Ectodermal cell (in vitro differentiated cells): ENCODE data around the gene BTBD9.

Source experiments
- H3K27ac ChIP-seq: 2 replicates; pipeline ENCODE4 v1.7.0; 2013; ENCODE audit warnings: mild to moderate bottlenecking, low read depth, low read length; ENCODE audit not compliant: insufficient read depth, poor library complexity, severe bottlenecking
- H3K27me3 ChIP-seq: 2 replicates; pipeline ENCODE4 v1.7.0; 2013; ENCODE audit warnings: mild to moderate bottlenecking, low read length; ENCODE audit not compliant: insufficient read depth, control insufficient read depth, poor library complexity, severe bottlenecking
- H3K36me3 ChIP-seq: one replicate; pipeline ENCODE4 v1.7.0; 2013; ENCODE audit warnings: low read length; ENCODE audit not compliant: control insufficient read depth, insufficient read depth
- H3K4me1 ChIP-seq: one replicate; pipeline ENCODE4 v1.7.0; 2013; ENCODE audit warnings: low read length; ENCODE audit not compliant: control insufficient read depth, insufficient read depth
- H3K4me3 ChIP-seq: 2 replicates; pipeline ENCODE4 v1.7.0; 2013; ENCODE audit warnings: low read depth, low read length, control low read depth; ENCODE audit not compliant: insufficient read depth
- H3K9me3 ChIP-seq: 2 replicates; pipeline ENCODE4 v1.7.0; 2013; ENCODE audit warnings: mild to moderate bottlenecking, low read length, moderate library complexity; ENCODE audit not compliant: control insufficient read depth
- WGBS, 2 experiments: methylation state at CpG; one replicate each; pipeline ENCODE4 v1.1.7; 2013; ENCODE audit warnings: missing lambda C conversion rate in 2 of 2; 5-methylcytosine and 5-hydroxymethylcytosine counted together

BTBD9 gene

GRCh38 chr6:38533064-38533463, 106.7 kb downstream of the BTBD9 start:
- H3K4me3 ChIP-seq: no peak overlapping the region
- H3K36me3 ChIP-seq: no peaks in the 10 kb centered on the region
- H3K4me1 ChIP-seq: no peaks in the 10 kb centered on the region
- H3K9me3 ChIP-seq: no peaks in the 10 kb centered on the region
- H3K27ac ChIP-seq: no peak overlapping the region
- no peaks in the 10 kb centered on the region for H3K27me3 ChIP-seq

DNA sequence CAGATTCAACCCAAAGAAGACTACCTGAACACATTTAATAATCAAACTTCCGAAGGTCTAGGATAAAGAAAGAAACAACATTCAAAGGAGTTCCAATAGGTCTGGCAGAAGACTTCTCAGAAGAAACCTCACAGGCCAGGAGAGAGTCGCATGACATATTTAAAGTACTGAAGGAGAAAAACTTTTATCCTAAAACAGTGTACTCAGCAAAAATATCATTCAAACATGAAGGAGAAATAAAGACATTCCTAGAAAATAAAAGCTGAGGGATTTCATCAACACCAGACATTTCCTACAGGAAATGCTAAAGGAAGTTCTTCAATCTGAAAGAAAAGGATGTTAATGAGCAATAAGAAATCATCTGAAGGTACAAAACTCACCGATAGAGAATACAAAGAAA, 108.6 kb downstream of the BTBD9 start:
- H3K27me3 ChIP-seq: no peaks in the 10 kb centered on the region
- no peaks in the 10 kb centered on the region for H3K4me1 ChIP-seq
- 92 to 98% methylated on average over 1 to 2 of the region's 3 CpGs for WGBS, 2 experiments
- no peak overlapping the region for H3K4me3 ChIP-seq
- no peaks in the 10 kb centered on the region for H3K36me3 ChIP-seq
- H3K9me3 ChIP-seq: no peaks in the 10 kb centered on the region
- H3K27ac ChIP-seq: no peak overlapping the region

DNA sequence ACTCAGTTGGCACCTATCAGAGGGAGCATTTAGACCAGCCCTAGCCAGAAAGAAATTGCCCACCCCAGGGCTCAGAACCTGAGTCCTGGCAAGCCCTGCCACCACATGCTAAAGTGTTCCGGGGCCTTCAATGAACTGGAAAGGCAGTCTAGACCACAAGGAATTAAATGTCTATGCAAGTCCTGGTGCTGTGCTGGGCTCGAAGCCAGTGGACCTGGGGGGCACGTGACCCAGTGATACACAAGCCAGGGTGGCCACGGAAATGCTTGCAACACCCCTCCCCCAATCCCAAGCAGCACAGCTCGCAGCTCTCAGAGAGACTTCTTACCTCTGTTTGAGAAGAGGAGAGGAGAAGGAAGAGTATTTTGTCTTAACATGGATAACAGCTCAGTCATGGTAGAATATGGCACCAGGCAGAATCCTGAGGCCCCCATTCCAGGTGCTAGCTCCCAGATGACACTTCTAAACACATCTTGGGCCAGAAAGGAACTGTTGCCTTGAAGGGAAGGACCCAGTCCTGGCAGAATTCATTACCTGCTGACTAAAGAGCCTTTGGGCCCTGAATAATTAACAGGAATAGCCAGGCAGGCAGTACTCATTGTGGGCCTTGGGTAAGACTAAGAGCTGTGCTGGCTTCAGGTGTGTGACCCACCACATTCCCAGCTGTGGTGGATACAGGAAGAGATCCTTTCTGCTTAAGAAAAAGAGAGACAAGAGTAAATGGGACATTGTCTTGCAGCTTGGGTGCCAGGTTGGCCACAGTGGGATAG, 111.3 kb downstream of the BTBD9 start:
- Histone ChIP-seq H3K36me3 (no peaks in the 10 kb centered on the region), H3K27me3 (no peaks in the 10 kb centered on the region), H3K4me1 (no peaks in the 10 kb centered on the region), H3K4me3 (no peak overlapping the region), H3K27ac (no peak overlapping the region), H3K9me3 (no peaks in the 10 kb centered on the region)
- WGBS, 2 experiments: 93 to 97% methylated on average over 5 of the region's 5 CpGs

DNA sequence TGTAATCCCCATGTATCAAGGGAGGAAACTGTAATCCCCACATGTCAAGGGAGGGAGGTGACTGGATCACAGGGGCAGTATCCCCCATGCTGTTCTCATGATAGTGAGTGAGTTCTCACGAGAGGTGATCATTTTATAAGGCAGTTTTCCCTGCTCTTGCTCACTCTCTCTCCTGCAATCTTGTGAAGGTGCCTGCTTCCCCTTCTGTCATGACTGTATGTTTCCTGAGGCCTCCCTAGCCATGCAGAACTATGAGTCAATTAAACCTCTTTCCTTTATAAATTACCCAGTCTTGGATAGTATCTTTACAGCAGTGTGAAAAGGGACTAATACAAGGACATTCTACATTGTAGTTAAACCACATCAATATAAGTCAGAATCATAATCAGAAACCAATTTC, 112.4 kb downstream of the BTBD9 start:
- Histone ChIP-seq H3K4me1 (no peaks in the 10 kb centered on the region), H3K36me3 (no peaks in the 10 kb centered on the region), H3K27me3 (no peaks in the 10 kb centered on the region), H3K27ac (no peak overlapping the region), H3K4me3 (no peak overlapping the region), H3K9me3 (no peaks in the 10 kb centered on the region)
- WGBS, 2 experiments: 76 to 89% methylated on average over 1 of the region's 1 CpG

DNA sequence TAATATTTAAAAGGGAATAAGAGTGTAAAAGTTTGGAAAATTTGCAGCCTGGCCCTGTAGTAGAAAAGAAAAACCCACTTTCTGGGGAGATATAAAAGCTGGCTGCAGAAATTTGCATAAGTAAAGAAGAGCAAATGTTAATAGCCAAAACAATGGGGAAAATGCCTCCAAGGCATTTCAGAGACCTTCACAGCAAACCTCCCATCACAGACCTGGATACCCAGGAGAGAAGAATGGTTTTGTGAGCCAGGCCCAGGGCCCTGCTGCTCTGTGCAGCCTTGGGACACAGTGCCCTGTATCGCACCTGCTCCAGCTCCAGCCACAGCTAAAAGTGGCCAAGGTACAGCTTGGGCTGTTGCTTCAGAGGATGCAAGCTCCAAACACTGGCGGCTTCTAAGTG, 113.8 kb downstream of the BTBD9 start:
- H3K9me3 ChIP-seq: no peaks in the 10 kb centered on the region
- WGBS, 2 experiments: 95 to 96% methylated on average over 2 of the region's 2 CpGs

GRCh38 chr6:38524436-38525145, 115.1 kb downstream of the BTBD9 start:
- Histone ChIP-seq H3K36me3 (no peaks in the 10 kb centered on the region), H3K27me3 (no peaks in the 10 kb centered on the region), H3K27ac (no peak overlapping the region), H3K9me3 (no peaks in the 10 kb centered on the region), H3K4me1 (no peaks in the 10 kb centered on the region), H3K4me3 (no peak overlapping the region)
- WGBS, 2 experiments: 94 to 97% methylated on average over 2 to 3 of the region's 3 CpGs

More for the DNA sequence above, 113.8 kb downstream of the BTBD9 start:
- Histone ChIP-seq H3K4me3 (no peak overlapping the region), H3K27ac (no peak overlapping the region), H3K4me1 (no peaks in the 10 kb centered on the region), H3K27me3 (no peaks in the 10 kb centered on the region), H3K36me3 (no peaks in the 10 kb centered on the region)

DNA sequence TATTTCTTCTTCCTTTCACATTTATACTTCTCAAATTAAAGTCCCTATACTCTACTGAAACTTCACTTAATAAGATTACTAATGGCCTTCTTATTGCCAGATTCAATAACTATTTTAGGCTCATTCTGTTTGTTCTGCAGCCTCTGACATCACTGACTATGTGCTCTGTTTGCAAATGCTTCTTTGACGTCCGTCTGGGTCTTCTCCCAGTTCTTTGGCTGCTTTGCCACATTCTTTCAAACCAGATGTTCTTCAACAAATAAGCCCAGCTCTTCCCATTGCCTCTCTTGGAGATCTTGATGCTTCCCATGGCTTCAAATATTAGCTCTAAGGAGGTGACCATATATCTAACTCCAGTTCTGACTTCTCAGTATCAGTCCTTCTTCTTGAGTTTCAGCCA, 117.4 kb downstream of the BTBD9 start:
- peaks cover 5% of the 10 kb centered on the region for H3K4me1 ChIP-seq
- no peaks in the 10 kb centered on the region for H3K36me3 ChIP-seq
- H3K9me3 ChIP-seq: no peaks in the 10 kb centered on the region
- no peak overlapping the region for H3K4me3 ChIP-seq
- no peaks in the 10 kb centered on the region for H3K27me3 ChIP-seq
- WGBS, 2 experiments: 94% methylated on average over 2 of the region's 2 CpGs
- no peak overlapping the region for H3K27ac ChIP-seq

- Histone ChIP-seq H3K9me3 (no peaks in the 10 kb centered on the region), H3K4me3 (no peak overlapping the region), H3K27ac (no peak overlapping the region), H3K27me3 (no peaks in the 10 kb centered on the region), H3K4me1 (peaks cover 5% of the 10 kb centered on the region), H3K36me3 (no peaks in the 10 kb centered on the region)
Observed at GRCh38 chr6:38518511-38519304, 121.0 kb downstream of the BTBD9 start.

DNA sequence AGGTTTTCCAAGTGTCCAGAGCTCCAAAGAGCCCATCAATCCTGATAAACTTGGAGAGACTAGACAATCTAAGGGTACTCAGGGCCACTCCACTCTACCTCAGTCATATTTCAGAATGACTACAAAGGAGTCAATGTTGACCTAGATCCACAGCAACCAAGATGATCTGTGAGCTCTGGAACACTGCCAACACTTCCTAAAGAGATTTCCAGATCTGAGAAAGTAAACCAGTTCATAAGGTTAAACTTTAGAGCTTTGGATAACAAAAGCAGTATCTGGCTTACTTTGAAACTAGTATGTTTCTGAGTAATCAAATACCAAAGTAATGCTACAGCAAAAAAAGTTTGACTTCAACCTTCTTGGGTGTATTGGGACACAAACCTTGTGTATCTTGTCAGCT, 122.7 kb downstream of the BTBD9 start:
- Histone ChIP-seq H3K9me3 (no peaks in the 10 kb centered on the region), H3K4me1 (peaks cover 5% of the 10 kb centered on the region)

GRCh38 chr6:38514399-38514798, 125.3 kb downstream of the BTBD9 start:
- Histone ChIP-seq H3K36me3 (no peaks in the 10 kb centered on the region), H3K27ac (no peak overlapping the region), H3K4me1 (peaks cover 10% of the 10 kb centered on the region), H3K27me3 (no peaks in the 10 kb centered on the region), H3K4me3 (no peak overlapping the region), H3K9me3 (no peaks in the 10 kb centered on the region)

More for the DNA sequence above, 122.7 kb downstream of the BTBD9 start:
- H3K36me3 ChIP-seq: no peaks in the 10 kb centered on the region
- H3K4me3 ChIP-seq: no peak overlapping the region
- no peak overlapping the region for H3K27ac ChIP-seq
- no peaks in the 10 kb centered on the region for H3K27me3 ChIP-seq
